ENCODE data around the gene TRIM46.
"Not testable (repeated sequence)": the region's sequence is repeated elsewhere in the genome, so short reads cannot be mapped to it uniquely, and the experiment has no call there.

Gene TRIM46

GRCh38 chr1:155189926-155190325 is 16.3 kb downstream of the TRIM46 start:
- DNase-seq, result not testable (repeated sequence)

DNA sequence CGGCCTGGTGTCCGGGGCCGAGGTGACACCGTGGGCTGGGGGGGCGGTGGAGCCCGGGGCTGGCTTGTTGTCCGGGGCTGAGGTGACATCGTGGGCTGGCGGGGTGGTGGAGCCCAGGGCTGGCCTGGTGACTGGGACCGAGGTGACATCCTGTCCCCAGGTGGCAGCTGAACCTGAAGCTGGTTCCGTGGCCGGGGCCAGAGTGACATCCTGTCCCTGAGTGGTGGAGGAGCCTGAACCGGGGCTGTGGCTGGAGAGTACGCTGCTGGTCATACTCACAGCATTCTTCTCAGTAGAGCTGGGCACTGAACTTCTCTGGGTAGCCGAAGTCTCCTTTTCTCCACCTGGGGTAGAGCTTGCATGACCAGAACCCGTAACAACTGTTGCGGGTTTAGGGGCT is 18.3 kb downstream of the TRIM46 start:
- peak; percentile 87 for DNase-seq

- peak; percentile 93 for DNase-seq
Observed at GRCh38 chr1:155192346-155193274, 19.0 kb downstream of the TRIM46 start.

DNA sequence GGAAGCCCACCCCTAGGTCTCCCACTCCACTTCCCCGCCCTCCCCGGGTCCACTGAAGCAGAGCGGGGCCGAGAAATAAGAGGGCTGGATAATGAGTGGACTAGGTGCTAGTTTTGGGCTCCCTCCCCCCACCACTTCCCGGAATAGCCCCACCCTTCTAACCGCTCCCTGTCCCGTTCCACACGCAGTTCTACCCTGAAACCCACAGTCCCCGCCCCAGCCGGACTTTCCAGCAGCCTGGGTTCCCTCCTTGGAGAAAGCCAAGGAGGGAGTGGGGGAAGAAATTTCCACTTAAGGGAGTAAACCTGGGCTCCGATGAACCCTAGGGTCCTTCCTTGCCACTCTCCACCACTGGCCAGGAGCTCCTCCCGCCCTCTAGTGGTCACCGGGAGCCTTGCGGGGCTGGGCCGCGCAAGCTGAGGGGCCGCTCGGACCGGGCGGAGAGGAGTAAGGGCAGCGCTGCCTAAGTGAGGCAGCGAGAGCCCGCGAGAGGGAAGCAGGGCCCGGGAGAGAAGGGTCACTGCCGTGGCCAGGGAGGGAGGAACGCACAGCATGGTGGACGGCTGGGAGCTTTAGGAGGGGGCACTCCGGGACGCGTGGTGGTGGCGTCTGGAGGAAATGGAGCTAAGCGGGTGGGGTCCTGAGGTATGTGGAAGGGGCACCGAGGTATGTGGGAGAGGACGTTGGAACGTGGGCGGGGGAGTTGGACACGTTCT is 19.8 kb downstream of the TRIM46 start:
- peak; percentile 97 for DNase-seq

DNA sequence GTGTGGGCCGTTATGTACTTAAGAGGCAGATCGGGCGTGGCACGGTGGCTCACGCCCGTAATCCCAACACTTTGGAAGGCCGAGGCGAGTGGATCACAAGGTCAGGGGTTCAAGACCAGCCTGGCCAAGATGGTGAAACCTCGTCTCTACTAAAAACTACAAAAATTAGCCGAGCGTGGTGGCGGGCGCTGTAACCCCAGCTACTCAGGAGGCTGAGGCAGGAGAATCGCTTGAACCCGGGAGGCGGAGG is 20.3 kb downstream of the TRIM46 start:
- not testable (repeated sequence) for DNase-seq

GRCh38 chr1:155195201-155196102 is 21.8 kb downstream of the TRIM46 start:
- DNase-seq, result peak; percentile 62

GRCh38 chr1:155196103-155196892 is 22.6 kb downstream of the TRIM46 start:
- DNase-seq, result no peak

DNA sequence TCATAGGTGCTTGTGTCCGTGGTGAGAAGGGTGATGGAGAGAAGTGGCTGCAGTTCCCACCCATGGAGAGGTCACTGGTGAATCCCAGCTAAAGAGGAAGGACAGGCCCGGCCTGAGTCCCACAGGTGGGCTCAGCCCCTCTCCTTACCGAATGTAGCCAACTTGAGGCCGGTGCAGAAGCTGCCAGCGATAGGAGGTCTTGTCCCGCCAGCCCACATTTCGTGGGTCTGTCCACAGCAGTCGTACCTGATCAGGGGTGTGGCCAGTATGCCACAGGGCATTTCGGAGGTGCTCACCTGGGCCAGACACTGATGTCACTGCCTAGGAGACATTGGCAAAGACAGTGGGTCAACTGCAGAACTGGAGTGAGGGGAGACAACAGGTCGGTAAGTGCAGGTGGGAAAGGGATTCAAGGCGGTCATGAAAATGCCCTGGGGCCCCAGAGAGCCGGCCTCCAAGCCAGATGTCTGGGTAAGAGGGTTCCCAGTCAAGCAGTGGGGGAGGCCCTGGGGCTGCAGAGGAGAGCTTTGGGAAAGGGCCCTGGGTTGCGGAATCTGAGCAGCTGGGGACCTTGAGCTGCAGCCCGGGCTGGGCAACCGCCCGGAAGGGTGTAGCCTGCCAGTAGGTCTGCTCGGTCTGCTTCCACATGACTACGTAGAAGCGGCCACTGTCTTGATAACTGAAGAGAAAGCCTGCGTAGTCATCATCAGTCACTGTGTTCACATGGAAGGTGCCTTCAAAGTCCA is 23.4 kb downstream of the TRIM46 start:
- DNase-seq, result no peak

GRCh38 chr1:155197901-155198546 is 24.4 kb downstream of the TRIM46 start:
- DNase-seq, result no peak

- no peak for DNase-seq
Observed at GRCh38 chr1:155198547-155198906, 24.9 kb downstream of the TRIM46 start.

DNA sequence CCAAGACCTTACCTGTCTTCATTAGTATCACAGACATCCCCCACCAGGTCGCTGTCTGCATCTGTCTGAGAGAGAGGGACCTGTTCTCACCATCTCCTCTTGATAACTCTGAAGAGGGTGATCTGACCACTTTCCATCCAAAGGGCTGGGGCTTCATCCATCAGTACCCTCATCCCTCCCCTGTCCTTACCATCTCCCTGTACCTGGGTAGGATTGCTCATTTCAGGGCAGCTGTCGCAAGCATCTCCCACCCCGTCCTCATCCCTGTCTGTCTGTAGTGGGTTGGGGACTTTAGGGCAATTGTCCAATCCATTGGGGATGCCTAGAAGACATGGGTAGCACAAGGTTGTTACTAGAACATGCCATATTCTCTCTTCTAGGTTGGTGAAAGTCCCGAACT is 26.1 kb downstream of the TRIM46 start:
- no peak for DNase-seq

DNA sequence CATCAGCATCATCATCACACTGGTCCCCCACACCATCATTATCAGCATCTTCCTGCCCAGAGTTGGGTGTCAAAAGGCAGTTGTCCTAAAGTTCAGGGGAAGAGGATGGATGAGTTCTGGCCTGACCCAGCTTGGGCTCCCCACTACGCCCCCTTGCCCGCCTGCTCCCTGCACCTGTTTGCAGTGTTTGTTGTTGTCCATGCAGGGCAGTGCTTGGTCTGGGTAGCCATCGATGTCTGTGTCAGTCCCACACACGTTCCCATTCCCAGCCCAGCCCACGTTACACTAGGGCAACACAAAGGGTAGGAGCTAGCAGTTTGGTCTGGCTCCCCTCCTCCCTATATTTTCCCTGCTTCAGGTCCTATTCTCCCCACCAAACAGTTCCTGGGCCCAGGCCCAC is 27.3 kb downstream of the TRIM46 start:
- DNase-seq, result no peak

GRCh38 chr1:155202198-155202597 is 28.5 kb downstream of the TRIM46 start:
- DNase-seq, result no peak

GRCh38 chr1:155202731-155203515 is 29.3 kb downstream of the TRIM46 start:
- no peak for DNase-seq

- no peak for DNase-seq
Observed at GRCh38 chr1:155205035-155205434, 31.4 kb downstream of the TRIM46 start.

DNA sequence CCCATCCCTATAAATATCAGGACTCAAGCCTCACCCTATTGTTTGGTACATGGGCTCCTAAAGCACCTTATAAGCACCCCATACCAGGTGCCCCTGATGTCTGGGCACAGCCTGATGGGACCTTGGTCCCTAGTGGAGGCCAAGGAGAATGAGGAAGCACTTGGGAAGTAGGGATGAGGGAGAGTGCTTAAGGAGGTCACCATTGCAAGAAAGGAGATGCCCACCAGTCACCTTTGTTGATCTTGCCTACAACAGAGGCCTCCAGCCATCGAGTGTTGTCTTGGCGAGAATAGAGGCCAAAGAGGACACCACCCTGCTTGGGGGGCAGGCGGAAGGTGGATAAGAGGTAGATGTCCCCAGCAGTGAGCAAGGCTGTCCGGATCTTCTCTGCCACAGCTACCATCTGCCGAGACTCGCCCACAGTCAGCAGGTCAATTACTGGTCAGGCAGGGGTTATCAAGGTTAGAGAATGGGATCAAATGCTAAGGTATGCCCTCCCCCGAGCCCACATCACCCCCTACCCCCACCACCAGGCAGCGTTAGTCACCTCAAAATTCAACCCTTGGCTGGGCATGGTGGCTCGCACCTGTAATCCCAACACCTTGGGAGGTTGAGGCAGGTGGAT is 32.4 kb downstream of the TRIM46 start:
- DNase-seq, result no peak

DNA sequence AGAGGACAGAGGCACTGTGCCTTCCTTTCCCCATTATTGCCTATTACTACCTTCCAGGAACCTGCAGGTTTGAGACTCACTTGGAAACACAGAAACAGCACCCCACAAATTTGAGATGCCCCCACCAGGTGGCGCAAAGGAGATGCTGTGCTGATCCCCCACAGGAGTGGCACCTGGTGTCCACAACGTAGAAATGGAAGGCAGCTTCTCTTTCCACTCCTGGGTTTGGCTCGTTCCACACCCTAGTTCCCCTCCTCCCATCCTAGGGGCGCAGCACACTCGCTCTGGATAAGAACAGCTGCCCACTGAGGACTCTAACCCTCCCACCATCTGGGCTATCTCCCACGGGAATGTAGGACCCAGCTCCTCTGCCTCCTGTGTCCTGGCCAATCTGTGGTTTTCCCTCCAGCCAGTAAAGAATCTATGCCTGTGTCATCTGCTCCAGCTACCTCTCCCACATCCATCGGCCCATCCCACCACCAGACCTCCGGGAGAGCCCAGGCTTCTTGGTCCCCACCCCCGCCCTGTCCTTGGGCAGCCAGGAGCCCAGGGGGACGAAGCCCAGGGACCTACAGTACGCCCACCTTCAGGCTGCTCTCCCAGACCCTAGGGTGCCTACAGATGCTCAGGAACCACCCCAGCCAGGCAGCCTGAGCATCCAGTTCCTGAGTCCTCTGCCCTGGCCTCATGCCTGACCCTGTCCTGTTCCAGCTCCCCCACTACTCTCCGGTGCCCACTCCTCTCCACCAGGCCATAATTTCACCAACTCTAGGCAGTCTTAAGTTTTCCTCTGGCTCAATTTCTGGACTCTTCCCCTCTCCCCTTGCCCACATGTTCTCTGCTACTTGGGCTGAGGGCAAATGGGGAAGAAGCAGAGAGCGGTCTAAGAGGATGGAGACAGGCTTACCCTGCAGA is 33.5 kb downstream of the TRIM46 start:
- peak; percentile 93 for DNase-seq

DNA sequence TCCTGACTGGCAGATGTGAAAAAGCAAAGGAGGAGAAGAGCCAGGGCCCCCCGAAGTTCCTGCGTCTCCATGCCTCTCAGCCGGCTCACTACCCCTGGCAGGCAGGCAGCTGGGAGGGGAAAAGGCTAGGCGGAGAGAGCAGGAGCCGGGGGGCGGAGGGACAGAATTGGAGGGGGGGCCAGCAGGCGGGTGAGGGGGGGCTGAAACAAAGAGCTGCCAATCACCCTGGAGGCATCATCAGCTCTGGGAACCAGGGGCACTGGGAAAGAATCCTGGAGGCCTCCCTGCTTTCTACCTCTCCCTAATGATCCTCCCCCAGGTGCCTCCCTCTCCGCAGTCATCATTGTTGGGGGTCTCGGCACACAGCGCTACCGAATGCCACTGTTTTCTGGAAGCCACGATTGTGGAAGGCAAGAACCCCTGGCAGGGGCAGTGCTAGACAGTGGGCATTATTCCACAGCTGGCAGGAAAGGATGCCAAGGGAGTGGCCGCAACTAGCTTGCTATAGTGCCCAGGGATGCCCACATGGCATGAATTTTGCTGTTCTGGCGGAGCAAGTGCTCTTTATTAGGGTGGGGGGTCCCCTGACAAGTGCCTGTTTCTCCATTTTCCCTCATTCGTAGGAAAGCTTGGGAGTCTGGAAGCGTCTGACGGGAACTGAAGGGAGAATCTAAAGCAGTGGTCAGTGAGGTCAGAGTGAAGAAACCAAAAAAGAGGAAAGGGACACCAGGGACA is 34.3 kb downstream of the TRIM46 start, which contains the start of gene THBS3:
Gene THBS3 (minus strand): TSS at position 92 of the 735 bp plus-strand sequence. CDS start 21 bp downstream, at position 71.
- peak; percentile 67 for DNase-seq
